ENCODE results near the gene KLRC1. TPM values are rescaled to one million over a fixed set of nuclear protein-coding genes. Genes with fewer than 3 reads are reported as not detected.
"Not testable (repeated sequence)": the region's sequence is repeated elsewhere in the genome, so short reads cannot be mapped to it uniquely, and the experiment has no call there.

The KLRC1 gene
- total and polyA plus RNA-seq, 3 donors from 2014 or later = 0.37 to 1.9 (median 1.9) TPM

DNA sequence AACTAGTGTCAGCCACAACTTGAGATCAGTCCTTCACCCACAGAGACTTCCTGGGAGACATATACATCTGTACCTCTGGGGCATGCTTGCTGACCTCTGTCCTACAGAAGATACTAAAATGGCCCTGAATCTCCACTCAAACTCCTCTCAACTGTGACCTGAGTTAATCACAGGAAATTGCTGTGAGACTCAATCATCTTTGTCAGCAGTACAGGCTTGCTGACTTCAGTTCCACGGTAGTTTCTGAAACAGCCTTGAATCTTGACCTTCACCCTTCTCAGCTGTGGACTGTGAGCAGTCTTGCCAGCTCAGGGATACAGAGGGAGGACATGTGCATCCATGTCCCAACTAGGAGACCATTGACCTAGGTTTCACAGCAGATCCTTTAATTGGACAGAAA, 1.4 kb upstream of the KLRC1 start:
- 33 to 50% methylated on average over 1 of the region's 1 CpG for WGBS, 2 donors
- intact Hi-C loops (cut with DNase I; ENCODE audit: low total_unique reads) = no loop called here
- Histone ChIP-seq H3K27ac (no peak overlapping the region), H3K27me3 (no peaks in the 10 kb centered on the region), H3K4me3 (no peak overlapping the region), H3K4me1 (no peaks in the 10 kb centered on the region), H3K9me3 (no peaks in the 10 kb centered on the region), H3K36me3 (ENCODE audit: low read depth, missing control alignments) (no peaks in the 10 kb centered on the region)
- TF ChIP-seq, protein P1, sequence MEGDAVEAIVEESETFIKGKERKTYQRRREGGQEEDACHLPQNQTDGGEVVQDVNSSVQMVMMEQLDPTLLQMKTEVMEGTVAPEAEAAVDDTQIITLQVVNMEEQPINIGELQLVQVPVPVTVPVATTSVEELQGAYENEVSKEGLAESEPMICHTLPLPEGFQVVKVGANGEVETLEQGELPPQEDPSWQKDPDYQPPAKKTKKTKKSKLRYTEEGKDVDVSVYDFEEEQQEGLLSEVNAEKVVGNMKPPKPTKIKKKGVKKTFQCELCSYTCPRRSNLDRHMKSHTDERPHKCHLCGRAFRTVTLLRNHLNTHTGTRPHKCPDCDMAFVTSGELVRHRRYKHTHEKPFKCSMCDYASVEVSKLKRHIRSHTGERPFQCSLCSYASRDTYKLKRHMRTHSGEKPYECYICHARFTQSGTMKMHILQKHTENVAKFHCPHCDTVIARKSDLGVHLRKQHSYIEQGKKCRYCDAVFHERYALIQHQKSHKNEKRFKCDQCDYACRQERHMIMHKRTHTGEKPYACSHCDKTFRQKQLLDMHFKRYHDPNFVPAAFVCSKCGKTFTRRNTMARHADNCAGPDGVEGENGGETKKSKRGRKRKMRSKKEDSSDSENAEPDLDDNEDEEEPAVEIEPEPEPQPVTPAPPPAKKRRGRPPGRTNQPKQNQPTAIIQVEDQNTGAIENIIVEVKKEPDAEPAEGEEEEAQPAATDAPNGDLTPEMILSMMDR (IDR thresholded peaks at IDR 0.05) = no peak
- TF ChIP-seq POLR2A (IDR thresholded peaks at IDR 0.05) = no peak
- DNase-seq = no peak

DNA sequence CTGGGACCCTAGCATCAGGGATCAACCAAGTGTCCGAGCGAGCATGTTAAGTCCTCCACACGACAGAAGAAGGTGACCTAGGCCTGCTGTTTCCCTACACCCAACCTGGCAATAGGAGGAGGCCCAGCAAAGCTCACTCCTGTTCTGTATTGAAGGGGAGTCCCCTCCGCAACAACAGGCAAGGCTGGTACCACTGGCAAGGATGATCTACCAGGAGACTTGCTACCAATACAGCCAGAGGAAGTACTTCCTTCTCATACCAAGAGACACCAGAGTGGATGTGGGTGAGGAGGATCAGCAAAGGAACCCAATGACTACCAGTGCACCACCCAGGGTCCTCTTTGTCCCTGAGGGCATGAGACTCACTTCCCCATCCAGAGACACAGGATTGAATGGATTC, 4.9 kb downstream of the KLRC1 start:
- intact Hi-C loops (cut with DNase I; ENCODE audit: low total_unique reads) = no loop called here
- Histone ChIP-seq H3K9me3 (no peaks in the 10 kb centered on the region), H3K36me3 (ENCODE audit: low read depth, missing control alignments) (no peaks in the 10 kb centered on the region), H3K27ac (no peak overlapping the region), H3K4me1 (no peaks in the 10 kb centered on the region), H3K4me3 (no peak overlapping the region), H3K27me3 (no peaks in the 10 kb centered on the region)
- 91 to 96% methylated on average over 4 of the region's 4 CpGs for WGBS, 2 donors
- DNase-seq = no peak
- TF ChIP-seq POLR2A (IDR thresholded peaks at IDR 0.05) = no peak
- TF ChIP-seq, protein P1 (IDR thresholded peaks at IDR 0.05) = no peak

DNA sequence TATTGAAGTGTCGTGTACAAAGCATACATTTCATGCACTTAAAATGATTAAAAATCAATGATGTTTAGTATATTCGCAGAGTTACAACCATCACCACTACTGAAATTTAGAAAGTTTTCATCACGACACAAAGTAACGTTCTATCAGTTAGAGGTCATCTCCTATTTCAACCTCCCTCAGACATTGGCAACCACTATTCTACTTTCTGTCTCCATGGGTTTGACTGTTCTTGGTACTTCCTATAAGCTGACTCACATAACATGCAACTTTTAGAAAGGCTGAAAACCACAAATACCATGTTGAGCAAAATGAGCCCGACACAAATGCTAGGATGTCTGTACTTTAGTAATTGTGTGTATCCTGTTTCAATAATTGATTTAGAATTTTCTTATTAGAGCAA, 7.1 kb downstream of the KLRC1 start:
- DNase-seq; H3K27ac ChIP-seq; H3K36me3 ChIP-seq (ENCODE audit: low read depth, missing control alignments); H3K9me3 ChIP-seq; H3K4me1 ChIP-seq; H3K27me3 ChIP-seq; H3K4me3 ChIP-seq; intact Hi-C loops (cut with DNase I; ENCODE audit: low total_unique reads): not testable (repeated sequence)
- WGBS, 2 donors = 85 to 90% methylated on average over 5 of the region's 5 CpGs

DNA sequence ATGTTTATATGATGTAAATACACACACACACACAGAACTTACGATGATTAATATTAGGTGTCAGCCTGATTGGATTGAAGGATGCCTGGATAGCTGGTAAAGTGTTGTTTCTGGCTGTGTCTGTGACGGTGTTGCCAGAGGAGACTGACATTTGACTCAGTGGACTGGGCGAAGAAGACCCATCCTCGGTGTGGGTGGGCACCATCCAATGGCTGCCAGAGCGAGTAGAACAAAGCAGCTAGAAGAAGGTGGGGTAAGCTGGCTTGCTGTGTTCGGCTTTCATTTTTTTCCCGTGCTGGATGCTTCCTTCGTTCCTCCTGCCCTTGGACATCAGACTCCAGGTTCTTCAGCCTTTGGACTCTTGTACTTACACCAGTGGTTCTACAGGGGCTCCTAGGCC, 12.0 kb downstream of the KLRC1 start:
- H3K9me3 ChIP-seq; H3K4me3 ChIP-seq; H3K27ac ChIP-seq; intact Hi-C loops (cut with DNase I; ENCODE audit: low total_unique reads); H3K36me3 ChIP-seq (ENCODE audit: low read depth, missing control alignments); DNase-seq; H3K4me1 ChIP-seq; H3K27me3 ChIP-seq: not testable (repeated sequence)
- 78 to 92% methylated on average over 8 of the region's 8 CpGs for WGBS, 2 donors

DNA sequence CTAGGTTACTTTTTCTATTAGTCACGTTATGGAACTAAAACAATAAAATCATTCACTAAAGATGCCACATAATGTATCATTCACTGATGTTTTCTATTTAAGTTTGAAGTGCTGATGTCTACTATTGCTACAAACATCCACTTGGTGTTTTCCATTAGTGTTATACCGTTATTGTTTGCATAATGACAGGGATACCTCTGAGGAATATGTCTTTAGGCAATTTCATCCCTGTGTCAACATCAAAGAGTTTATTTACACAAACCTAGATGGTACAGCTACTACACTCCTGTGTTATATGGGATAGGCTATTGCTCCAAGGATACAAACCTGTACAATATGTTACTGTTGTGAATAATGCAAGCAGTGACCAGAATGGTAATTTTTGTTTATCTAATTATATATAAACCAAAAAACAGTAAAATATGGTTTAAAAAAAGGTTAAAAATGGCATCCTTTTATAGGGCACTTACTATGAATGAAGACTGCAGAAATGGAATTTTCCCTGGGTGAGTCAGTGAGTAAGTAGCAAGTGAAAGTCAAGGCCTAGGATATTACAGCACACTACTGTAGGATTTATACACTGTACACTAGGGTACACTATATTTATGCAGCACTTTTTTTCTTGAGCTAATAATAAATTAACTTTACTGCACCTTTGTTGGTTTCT, 13.4 kb downstream of the KLRC1 start:
- DNase-seq; intact Hi-C loops (cut with DNase I; ENCODE audit: low total_unique reads); H3K27me3 ChIP-seq; H3K36me3 ChIP-seq (ENCODE audit: low read depth, missing control alignments); H3K4me1 ChIP-seq; H3K27ac ChIP-seq; H3K9me3 ChIP-seq; H3K4me3 ChIP-seq: not testable (repeated sequence)
- 88 to 98% methylated on average over 2 of the region's 2 CpGs for WGBS, 2 donors

DNA sequence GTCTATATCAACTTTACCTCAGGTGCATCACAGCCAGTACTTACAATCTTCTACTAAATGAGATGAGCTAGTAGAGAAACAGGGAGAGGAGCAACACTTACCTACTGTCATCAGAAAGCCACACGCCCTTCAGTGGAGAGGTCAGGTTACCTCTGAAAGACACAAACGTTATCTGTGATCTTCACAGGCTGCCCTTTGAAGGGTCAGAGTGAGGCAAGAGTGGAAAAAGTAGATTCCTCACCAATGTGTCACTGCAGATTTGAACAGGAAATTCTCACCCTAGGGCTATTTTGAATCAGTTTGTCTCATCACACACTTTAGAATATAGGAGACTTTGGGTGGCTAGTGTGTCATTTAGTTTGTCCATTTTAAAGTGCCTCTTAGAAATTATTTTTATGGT, 15.6 kb downstream of the KLRC1 start:
- intact Hi-C loops (cut with DNase I; ENCODE audit: low total_unique reads) = not testable (repeated sequence)
- WGBS, 2 donors = 55% methylated on average over 2 of the region's 2 CpGs; no CpG with 5 or more reads in 1 of the 2 donors

DNA sequence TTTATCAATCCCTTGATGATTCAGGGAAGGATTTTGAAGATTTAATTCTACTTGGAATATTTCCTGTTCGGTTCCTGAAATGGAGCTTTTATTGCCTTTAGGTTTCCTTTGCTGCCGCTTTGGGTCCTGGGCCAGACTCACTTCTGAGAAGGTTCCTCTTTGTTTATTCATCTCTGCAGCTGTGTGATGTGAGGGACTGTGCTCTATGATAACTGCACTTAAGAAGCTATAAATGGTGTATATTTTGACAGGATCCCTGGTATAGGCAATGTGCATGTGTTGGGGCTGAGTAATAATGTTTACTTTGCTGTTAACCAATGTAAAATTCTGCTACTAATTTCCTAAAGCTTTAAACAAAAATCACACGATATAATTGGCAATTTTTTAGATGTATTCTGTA, 17.4 kb downstream of the KLRC1 start, which contains the start of gene KLRC2:
Gene KLRC2 (minus strand): TSS at position 195 of the 400 bp plus-strand sequence. CDS start 24 bp downstream, at position 171.
- DNase-seq; H3K9me3 ChIP-seq; H3K27me3 ChIP-seq; H3K27ac ChIP-seq; H3K36me3 ChIP-seq (ENCODE audit: low read depth, missing control alignments); intact Hi-C loops (cut with DNase I; ENCODE audit: low total_unique reads); H3K4me1 ChIP-seq; H3K4me3 ChIP-seq: not testable (repeated sequence)
- WGBS, 2 donors = 55 to 67% methylated on average over 3 of the region's 3 CpGs

More for the DNA sequence above, 15.6 kb downstream of the KLRC1 start:
- not testable (repeated sequence) for DNase-seq; H3K27me3 ChIP-seq; H3K36me3 ChIP-seq (ENCODE audit: low read depth, missing control alignments); H3K27ac ChIP-seq; H3K9me3 ChIP-seq; H3K4me1 ChIP-seq; H3K4me3 ChIP-seq

DNA sequence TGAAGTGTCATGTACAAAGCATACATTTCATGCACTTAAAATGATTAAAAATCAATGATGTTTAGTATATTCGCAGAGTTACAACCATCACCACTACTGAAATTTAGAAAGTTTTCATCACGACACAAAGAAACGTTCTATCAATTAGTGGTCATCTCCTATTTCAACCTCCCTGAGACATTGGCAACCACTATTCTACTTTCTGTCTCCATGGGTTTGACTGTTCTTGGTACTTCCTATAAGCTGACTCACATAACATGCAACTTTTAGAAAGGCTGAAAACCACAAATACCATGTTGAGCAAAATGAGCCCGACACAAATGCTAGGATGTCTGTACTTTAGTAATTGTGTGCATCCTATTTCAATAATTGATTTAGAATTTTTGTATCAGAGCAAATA, 22.6 kb downstream of the KLRC1 start:
- H3K9me3 ChIP-seq; H3K36me3 ChIP-seq (ENCODE audit: low read depth, missing control alignments); H3K4me3 ChIP-seq; H3K4me1 ChIP-seq; DNase-seq; H3K27me3 ChIP-seq; intact Hi-C loops (cut with DNase I; ENCODE audit: low total_unique reads); H3K27ac ChIP-seq: not testable (repeated sequence)
- WGBS, 2 donors = 92 to 94% methylated on average over 4 of the region's 4 CpGs

DNA sequence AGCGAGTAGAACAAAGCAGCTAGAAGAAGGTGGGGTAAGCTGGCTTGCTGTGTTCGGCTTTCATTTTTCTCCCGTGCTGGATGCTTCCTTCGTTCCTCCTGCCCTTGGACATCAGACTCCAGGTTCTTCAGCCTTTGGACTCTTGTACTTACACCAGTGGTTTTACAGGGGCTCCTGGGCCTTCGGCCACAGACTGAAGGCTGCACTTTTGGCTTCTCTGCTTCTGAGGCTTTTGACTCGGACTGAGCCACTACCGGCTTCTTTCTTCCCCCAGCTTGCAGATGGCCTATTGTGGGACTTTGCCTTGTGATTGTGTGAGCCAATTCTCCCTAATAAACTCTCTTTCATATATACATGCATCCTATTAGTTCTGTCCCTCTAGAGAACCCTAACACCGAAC, 27.2 kb downstream of the KLRC1 start:
- intact Hi-C loops (cut with DNase I; ENCODE audit: low total_unique reads) = not testable (repeated sequence)

DNA sequence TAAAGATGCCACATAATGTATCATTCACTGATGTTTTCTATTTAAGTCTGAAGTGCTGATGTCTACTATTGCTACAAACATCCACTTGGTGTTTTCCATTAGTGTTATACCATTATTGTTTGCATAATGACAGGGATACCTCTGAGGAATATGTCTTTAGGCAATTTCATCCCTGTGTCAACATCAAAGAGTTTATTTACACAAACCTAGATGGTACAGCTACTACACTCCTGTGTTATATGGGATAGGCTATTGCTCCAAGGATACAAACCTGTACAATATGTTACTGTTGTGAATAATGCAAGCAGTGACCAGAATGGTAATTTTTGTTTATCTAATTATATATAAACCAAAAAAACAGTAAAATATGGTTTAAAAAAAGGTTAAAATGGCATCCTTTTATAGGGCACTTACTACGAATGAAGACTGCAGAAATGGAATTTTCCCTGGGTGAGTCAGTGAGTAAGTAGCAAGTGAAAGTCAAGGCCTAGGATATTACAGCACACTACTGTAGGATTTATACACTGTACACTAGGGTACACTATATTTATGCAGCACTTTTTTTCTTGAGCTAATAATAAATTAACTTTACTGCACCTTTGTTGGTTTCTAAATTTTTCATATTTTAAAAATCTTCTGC, 28.8 kb downstream of the KLRC1 start:
- WGBS, 2 donors = 100% methylated on average over 1 of the region's 1 CpG; no CpG with 5 or more reads in 1 of the 2 donors
- H3K4me1 ChIP-seq; H3K4me3 ChIP-seq; H3K9me3 ChIP-seq; DNase-seq; intact Hi-C loops (cut with DNase I; ENCODE audit: low total_unique reads); H3K27ac ChIP-seq; H3K27me3 ChIP-seq; H3K36me3 ChIP-seq (ENCODE audit: low read depth, missing control alignments): not testable (repeated sequence)

More for the DNA sequence above, 27.2 kb downstream of the KLRC1 start:
- WGBS, 2 donors = 72 to 75% methylated on average over 7 of the region's 8 CpGs
- H3K27me3 ChIP-seq; H3K27ac ChIP-seq; H3K9me3 ChIP-seq; H3K4me3 ChIP-seq; DNase-seq; H3K4me1 ChIP-seq; H3K36me3 ChIP-seq (ENCODE audit: low read depth, missing control alignments): not testable (repeated sequence)
